MM.1S (cell line): ENCODE results near the gene GPHN.

ENCODE experiments used
- DNase-seq: peaks from one replicate; pipeline ENCODE4 v3.0.0-alpha.2; 2015
- H2AFZ ChIP-seq: fragments of 300-600 bp; sonication (generic); 2 replicates; pipeline ENCODE4 v1.6.0; 2016; ENCODE audit warnings: antibody characterized with exemption, low read length
- H3F3A ChIP-seq: fragments of 300-600 bp; sonication (generic); 2 replicates; pipeline ENCODE4 v1.6.1; 2016; ENCODE audit warnings: mild to moderate bottlenecking, antibody characterized with exemption, low read length, moderate library complexity, mixed read lengths; ENCODE audit not compliant: insufficient read depth
- H3K27ac ChIP-seq: fragments of 300-600 bp; sonication (generic); 2 replicates; pipeline ENCODE4 v1.5.1; 2016; ENCODE audit warnings: mild to moderate bottlenecking, low read length
- H3K27me3 ChIP-seq: fragments of 300-600 bp; sonication (generic); replicated peaks from 2 replicates; pipeline ENCODE4 v1.6.0; 2016; ENCODE audit warnings: low read length; ENCODE audit not compliant: insufficient read depth
- H3K36me3 ChIP-seq: fragments of 300-600 bp; sonication (generic); replicated peaks from 2 replicates; pipeline ENCODE4 v1.6.1; 2016; ENCODE audit warnings: mild to moderate bottlenecking, low read length, mixed read lengths; ENCODE audit not compliant: insufficient read depth
- H3K4me1 ChIP-seq: fragments of 300-600 bp; sonication (generic); 2 replicates; pipeline ENCODE4 v1.6.1; 2016; ENCODE audit warnings: low read length, mixed read lengths
- H3K4me2 ChIP-seq: fragments of 300-600 bp; sonication (generic); 2 replicates; pipeline ENCODE4 v1.6.0; 2016; ENCODE audit warnings: low read depth, low read length
- H3K4me3 ChIP-seq: fragments of 300-600 bp; sonication (generic); 2 replicates; pipeline ENCODE4 v1.5.1; 2016; ENCODE audit warnings: low read length, mixed read lengths
- H3K79me2 ChIP-seq: fragments of 300-600 bp; sonication (generic); 2 replicates; pipeline ENCODE4 v1.6.1; 2016; ENCODE audit warnings: mixed run types, low read length, mixed read lengths
- H3K9ac ChIP-seq: fragments of 300-600 bp; sonication (generic); 2 replicates; pipeline ENCODE4 v1.6.1; 2016; ENCODE audit warnings: low read length, mixed read lengths
- H3K9me2 ChIP-seq: fragments of 300-600 bp; sonication (generic); replicated peaks from 2 replicates; pipeline ENCODE4 v1.6.1; 2016; ENCODE audit warnings: mild to moderate bottlenecking, low read length, mixed read lengths; ENCODE audit not compliant: insufficient read depth
- H3K9me3 ChIP-seq: fragments of 300-600 bp; sonication (generic); replicated peaks from 2 replicates; pipeline ENCODE4 v1.6.1; 2016; ENCODE audit warnings: mild to moderate bottlenecking, low read length, mixed read lengths; ENCODE audit not compliant: insufficient read depth
- H4K20me1 ChIP-seq: fragments of 300-600 bp; sonication (generic); 2 replicates; pipeline ENCODE4 v1.6.1; 2016; ENCODE audit warnings: mild to moderate bottlenecking, low read length, moderate library complexity, mixed read lengths; ENCODE audit not compliant: insufficient read depth
- EZH2 ChIP-seq: fragments of 300-600 bp; sonication (generic); optimal IDR thresholded peaks from 2 replicates; pipeline ENCODE3; 2017; ENCODE audit warnings: low read depth, mild to moderate bottlenecking, antibody characterized with exemption, low read length, mixed read lengths
- EZH2phosphoT487 ChIP-seq: fragments of 300-600 bp; sonication (generic); IDR thresholded peaks from 2 replicates; pipeline ENCODE4 v1.6.1; 2018; ENCODE audit warnings: antibody characterized with exemption, low read length
- TF ChIP-seq, protein P1 (sequence below): fragments of 300-600 bp; sonication (generic); IDR thresholded peaks from 2 replicates; pipeline ENCODE4 v1.5.1; 2016; ENCODE audit warnings: antibody characterized with exemption, low read length, mixed read lengths

GPHN gene

DNA sequence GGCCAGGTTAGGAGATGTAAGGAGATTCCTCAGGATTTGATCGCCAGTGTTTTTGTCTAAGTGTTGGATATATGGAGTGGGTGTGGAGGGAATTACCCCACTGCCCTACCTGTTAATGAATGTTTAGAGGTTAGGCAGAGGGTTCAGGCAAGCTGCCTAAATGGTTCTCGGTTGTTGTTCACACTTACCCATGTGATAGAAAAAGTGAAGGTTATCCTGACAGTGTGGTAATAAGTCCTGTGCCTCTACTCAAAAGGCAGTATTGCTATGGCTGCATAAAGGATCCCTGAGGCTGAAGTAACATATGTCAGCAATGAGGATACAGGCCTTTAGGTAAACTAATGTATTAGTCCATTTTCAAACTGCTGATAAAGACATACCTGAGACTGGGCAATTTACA, 112.0 kb downstream of the GPHN start:
- no peaks in the 10 kb centered on the region for H3K27me3 ChIP-seq
- TF ChIP-seq, protein P1, sequence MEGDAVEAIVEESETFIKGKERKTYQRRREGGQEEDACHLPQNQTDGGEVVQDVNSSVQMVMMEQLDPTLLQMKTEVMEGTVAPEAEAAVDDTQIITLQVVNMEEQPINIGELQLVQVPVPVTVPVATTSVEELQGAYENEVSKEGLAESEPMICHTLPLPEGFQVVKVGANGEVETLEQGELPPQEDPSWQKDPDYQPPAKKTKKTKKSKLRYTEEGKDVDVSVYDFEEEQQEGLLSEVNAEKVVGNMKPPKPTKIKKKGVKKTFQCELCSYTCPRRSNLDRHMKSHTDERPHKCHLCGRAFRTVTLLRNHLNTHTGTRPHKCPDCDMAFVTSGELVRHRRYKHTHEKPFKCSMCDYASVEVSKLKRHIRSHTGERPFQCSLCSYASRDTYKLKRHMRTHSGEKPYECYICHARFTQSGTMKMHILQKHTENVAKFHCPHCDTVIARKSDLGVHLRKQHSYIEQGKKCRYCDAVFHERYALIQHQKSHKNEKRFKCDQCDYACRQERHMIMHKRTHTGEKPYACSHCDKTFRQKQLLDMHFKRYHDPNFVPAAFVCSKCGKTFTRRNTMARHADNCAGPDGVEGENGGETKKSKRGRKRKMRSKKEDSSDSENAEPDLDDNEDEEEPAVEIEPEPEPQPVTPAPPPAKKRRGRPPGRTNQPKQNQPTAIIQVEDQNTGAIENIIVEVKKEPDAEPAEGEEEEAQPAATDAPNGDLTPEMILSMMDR: no peak
- TF ChIP-seq EZH2phosphoT487 (no peak), EZH2 (no peak)
- H3F3A ChIP-seq: no peaks in the 10 kb centered on the region
- no peak overlapping the region for H3K27ac ChIP-seq
- H3K9ac ChIP-seq: no peak overlapping the region
- H4K20me1 ChIP-seq: no peaks in the 10 kb centered on the region
- H3K79me2 ChIP-seq: peaks cover 28% of the 10 kb centered on the region
- H3K9me2 ChIP-seq: no peaks in the 10 kb centered on the region
- no peaks in the 10 kb centered on the region for H3K9me3 ChIP-seq
- H3K36me3 ChIP-seq: no peaks in the 10 kb centered on the region
- H3K4me2 ChIP-seq: no peak overlapping the region
- H2AFZ ChIP-seq: no peak overlapping the region
- DNase-seq: no peak
- no peaks in the 10 kb centered on the region for H3K4me1 ChIP-seq
- H3K4me3 ChIP-seq: no peak overlapping the region

DNA sequence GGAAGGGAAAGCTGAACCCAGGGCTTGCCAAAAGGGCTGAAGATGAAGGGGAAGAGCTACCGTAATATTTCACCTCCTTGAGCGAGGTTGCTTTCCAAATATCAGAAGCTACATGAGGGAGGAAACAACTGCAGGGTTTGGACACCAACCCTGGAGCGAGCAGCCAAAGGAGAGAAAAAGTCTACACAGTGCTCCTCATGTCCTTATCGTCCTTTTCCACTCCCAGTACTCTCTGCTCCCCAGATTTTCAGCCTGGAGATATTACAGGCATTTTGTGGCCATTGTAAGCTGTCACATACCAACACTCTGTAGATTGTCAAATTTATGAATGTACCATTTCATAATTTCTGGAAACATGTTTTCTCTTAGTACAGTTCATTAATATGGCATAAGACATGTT, 115.9 kb downstream of the GPHN start:
- H3K4me2 ChIP-seq: no peak overlapping the region
- H3K4me1 ChIP-seq: no peaks in the 10 kb centered on the region
- H3F3A ChIP-seq: no peaks in the 10 kb centered on the region
- no peak overlapping the region for H3K4me3 ChIP-seq
- no peak overlapping the region for H2AFZ ChIP-seq
- no peaks in the 10 kb centered on the region for H3K9me2 ChIP-seq
- no peak for DNase-seq
- H4K20me1 ChIP-seq: no peaks in the 10 kb centered on the region
- H3K27ac ChIP-seq: no peak overlapping the region
- TF ChIP-seq EZH2 (no peak), EZH2phosphoT487 (no peak)
- TF ChIP-seq, protein P1: no peak
- no peaks in the 10 kb centered on the region for H3K27me3 ChIP-seq
- no peak overlapping the region for H3K9ac ChIP-seq
- peaks cover 16% of the 10 kb centered on the region; the same call in 1 of the 2 replicates for H3K79me2 ChIP-seq
- H3K9me3 ChIP-seq: no peaks in the 10 kb centered on the region
- H3K36me3 ChIP-seq: no peaks in the 10 kb centered on the region

DNA sequence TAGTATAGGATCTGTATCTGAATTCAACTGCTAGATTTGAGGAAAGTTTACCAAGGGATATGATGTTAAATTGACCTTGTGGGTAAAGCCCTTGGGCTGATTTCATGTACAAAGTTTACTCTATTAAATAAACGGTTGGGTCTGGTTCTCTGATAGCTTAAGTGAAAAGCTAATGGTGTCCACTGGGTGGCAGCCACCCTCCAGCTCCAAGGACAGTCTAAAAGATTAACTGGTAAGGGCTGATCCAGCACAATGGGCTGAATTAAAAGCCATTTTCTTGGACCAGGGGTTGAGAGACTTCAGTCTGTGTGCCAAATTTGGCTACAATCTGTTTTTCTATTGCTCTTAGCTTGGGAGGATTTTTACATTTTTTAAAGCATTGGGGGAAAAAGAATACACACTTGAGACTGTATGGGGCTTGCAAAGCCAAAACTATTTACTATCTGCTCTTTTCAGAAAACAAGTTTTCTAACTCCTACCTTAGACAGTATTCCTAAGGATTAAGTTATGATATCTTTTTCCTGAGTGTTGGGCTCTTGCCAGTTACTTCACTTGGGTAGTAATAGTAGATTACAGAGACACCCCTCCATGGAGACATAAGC, 116.5 kb downstream of the GPHN start:
- H3F3A ChIP-seq: no peaks in the 10 kb centered on the region
- H3K79me2 ChIP-seq: peaks cover 16% of the 10 kb centered on the region; the same call in 1 of the 2 replicates
- no peaks in the 10 kb centered on the region for H3K9me2 ChIP-seq
- TF ChIP-seq EZH2phosphoT487 (no peak), EZH2 (no peak)
- TF ChIP-seq, protein P1: peak; percentile 49
- no peaks in the 10 kb centered on the region for H4K20me1 ChIP-seq
- no peaks in the 10 kb centered on the region for H3K9me3 ChIP-seq
- H3K36me3 ChIP-seq: no peaks in the 10 kb centered on the region
- DNase-seq: peak; percentile 31
- H2AFZ ChIP-seq: no peak overlapping the region
- no peak overlapping the region for H3K9ac ChIP-seq
- H3K4me2 ChIP-seq: no peak overlapping the region
- H3K27ac ChIP-seq: no peak overlapping the region
- H3K27me3 ChIP-seq: no peaks in the 10 kb centered on the region
- no peaks in the 10 kb centered on the region for H3K4me1 ChIP-seq
- no peak overlapping the region for H3K4me3 ChIP-seq
